ENCODE data around the gene GMPS.

GRCh38 chr3:155895379-155895900, 25.0 kb downstream of the GMPS start:
- no peak for TF ChIP-seq CTCF (IDR thresholded peaks at IDR 0.05; ENCODE audit: insufficient read depth, low read length)
- no peak for TF ChIP-seq SPI1 (IDR thresholded peaks at IDR 0.05; ENCODE audit: borderline replicate concordance, low read depth)
- TF ChIP-seq GABPA (IDR thresholded peaks at IDR 0.05; ENCODE audit: low read depth), result no peak
